ENCODE measurements around the gene TMEM145. TPM values are rescaled to one million over a fixed set of nuclear protein-coding genes. Genes with fewer than 3 reads are reported as not detected.

The TMEM145 gene
- total RNA-seq, 1 experiment from 2014 or later = 1.5 TPM

DNA sequence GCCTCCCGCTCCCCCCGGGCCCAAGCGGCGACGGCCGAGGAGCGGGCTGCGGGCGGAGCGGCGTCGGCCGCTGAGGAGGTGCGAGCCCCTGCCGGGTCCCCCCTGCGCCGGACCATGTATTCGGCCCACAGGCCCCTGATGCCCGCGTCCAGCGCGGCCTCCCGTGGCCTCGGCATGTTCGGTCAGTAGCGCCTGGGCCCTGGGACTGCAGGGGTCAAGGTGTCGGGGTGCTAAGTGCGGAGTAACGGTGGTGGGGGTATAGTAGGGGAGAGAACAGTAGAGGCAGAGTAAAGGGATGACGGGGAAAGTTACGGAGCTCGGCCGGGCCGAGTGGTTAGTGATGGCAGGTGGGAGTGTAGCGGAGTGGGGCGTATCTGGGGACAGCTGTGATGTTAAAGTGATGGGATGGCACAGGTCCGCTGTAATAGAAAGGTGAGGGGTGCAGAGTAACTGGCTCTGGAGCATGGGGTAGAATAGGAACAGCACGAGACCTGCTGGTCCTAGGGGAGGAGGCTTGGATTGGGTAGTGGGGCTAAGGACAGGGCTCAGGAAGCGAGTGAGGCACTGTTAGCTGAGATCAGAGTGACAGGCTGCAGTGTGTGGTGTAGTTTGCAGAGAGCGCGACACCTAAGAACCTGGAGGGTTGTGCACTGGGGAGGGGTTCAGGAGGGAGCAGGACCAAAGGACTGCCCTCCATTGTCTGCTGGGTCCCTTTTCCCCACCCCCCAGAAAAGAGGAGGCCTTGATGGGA, 28.3 kb upstream of the TMEM145 start:
- H3K4me1 Mint-ChIP-seq (ENCODE audit: low read depth, unreplicated experiment) = peaks cover 12% of the 10 kb centered on the region
- CTCF ChIA-PET = interaction anchor here (1.2 kb wide), 1 partner anchor 38 kb away, joined by 4 read pairs; no protein-coding TSS in a partner anchor
- H3K27me3 Mint-ChIP-seq (ENCODE audit: unreplicated experiment) = no peaks in the 10 kb centered on the region
- H3K27ac Mint-ChIP-seq (ENCODE audit: unreplicated experiment) = peak overlapping the region; percentile 10
- TF ChIP-seq CTCF (IDR thresholded peaks at IDR 0.05; ENCODE audit: unreplicated experiment) = no peak
- H3K36me3 Mint-ChIP-seq (ENCODE audit: insufficient read depth, unreplicated experiment) = peaks cover 54% of the 10 kb centered on the region
- intact Hi-C loops (cut with micrococcal nuclease; ENCODE audit: unreplicated experiment) = loop anchor here (10.0 kb wide), 1 partner anchor 160 kb away; no protein-coding TSS in a partner anchor
- DNase-seq = no peak
- no TSS peak for BruUV-seq (replicated peaks)
- H3K4me3 Mint-ChIP-seq (ENCODE audit: low read depth, unreplicated experiment) = peak overlapping the region; percentile 69
- H3K9me3 Mint-ChIP-seq (ENCODE audit: low read depth, unreplicated experiment) = no peaks in the 10 kb centered on the region

DNA sequence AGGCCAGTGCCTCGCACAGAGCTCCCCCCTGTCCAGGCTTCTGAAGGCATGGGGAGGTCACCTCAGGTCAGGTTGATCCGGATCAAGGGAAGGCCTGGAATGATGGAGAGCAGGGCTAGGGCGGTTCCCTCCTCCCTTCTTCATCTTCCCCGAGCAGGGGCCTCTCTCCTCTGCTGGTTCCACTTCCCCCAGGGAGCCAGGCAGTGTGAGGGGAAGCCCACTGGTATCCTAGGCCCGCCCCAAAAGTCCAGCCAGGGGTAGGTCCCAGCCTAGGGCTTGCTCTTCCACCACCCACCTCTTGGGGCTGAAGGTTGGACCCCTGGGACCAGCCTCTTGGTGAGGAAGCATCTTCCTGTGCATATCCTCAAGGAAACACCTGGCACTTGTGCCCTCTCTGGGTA, 27.6 kb upstream of the TMEM145 start:
- no peaks in the 10 kb centered on the region for H3K27me3 Mint-ChIP-seq (ENCODE audit: unreplicated experiment)
- H3K4me1 Mint-ChIP-seq (ENCODE audit: low read depth, unreplicated experiment) = peaks cover 10% of the 10 kb centered on the region
- BruUV-seq (replicated peaks) = no TSS peak
- intact Hi-C loops (cut with micrococcal nuclease; ENCODE audit: unreplicated experiment) = loop anchor here (10.0 kb wide), 1 partner anchor 161 kb away; no protein-coding TSS in a partner anchor
- H3K4me3 Mint-ChIP-seq (ENCODE audit: low read depth, unreplicated experiment) = peak overlapping the region; percentile 69
- TF ChIP-seq CTCF (IDR thresholded peaks at IDR 0.05; ENCODE audit: unreplicated experiment) = no peak
- CTCF ChIA-PET = interaction anchor here (1.2 kb wide), 1 partner anchor 39 kb away, joined by 4 read pairs; no protein-coding TSS in a partner anchor
- H3K27ac Mint-ChIP-seq (ENCODE audit: unreplicated experiment) = no peak overlapping the region
- no peaks in the 10 kb centered on the region for H3K9me3 Mint-ChIP-seq (ENCODE audit: low read depth, unreplicated experiment)
- H3K36me3 Mint-ChIP-seq (ENCODE audit: insufficient read depth, unreplicated experiment) = peaks cover 53% of the 10 kb centered on the region
- DNase-seq = no peak

GRCh38 chr19:42285988-42286348, 27.1 kb upstream of the TMEM145 start:
- BruUV-seq (replicated peaks) = no TSS peak
- no peak overlapping the region for H3K27ac Mint-ChIP-seq (ENCODE audit: unreplicated experiment)
- H3K27me3 Mint-ChIP-seq (ENCODE audit: unreplicated experiment) = no peaks in the 10 kb centered on the region
- H3K4me3 Mint-ChIP-seq (ENCODE audit: low read depth, unreplicated experiment) = no peak overlapping the region
- CTCF ChIA-PET = no interaction called here
- H3K9me3 Mint-ChIP-seq (ENCODE audit: low read depth, unreplicated experiment) = no peaks in the 10 kb centered on the region
- intact Hi-C loops (cut with micrococcal nuclease; ENCODE audit: unreplicated experiment) = loop anchor here (10.0 kb wide), 1 partner anchor 161 kb away; no protein-coding TSS in a partner anchor
- no peak for TF ChIP-seq CTCF (IDR thresholded peaks at IDR 0.05; ENCODE audit: unreplicated experiment)
- DNase-seq = no peak
- H3K4me1 Mint-ChIP-seq (ENCODE audit: low read depth, unreplicated experiment) = peaks cover 10% of the 10 kb centered on the region
- H3K36me3 Mint-ChIP-seq (ENCODE audit: insufficient read depth, unreplicated experiment) = peaks cover 53% of the 10 kb centered on the region

GRCh38 chr19:42286349-42287016, 26.6 kb upstream of the TMEM145 start:
- intact Hi-C loops (cut with micrococcal nuclease; ENCODE audit: unreplicated experiment) = loop anchor here (10.0 kb wide), 1 partner anchor 162 kb away; no protein-coding TSS in a partner anchor

More at GRCh38 chr19:42286349-42287016, 26.6 kb upstream of the TMEM145 start:
- Mint-ChIP-seq H3K4me3 (ENCODE audit: low read depth, unreplicated experiment) (no peak overlapping the region), H3K36me3 (ENCODE audit: insufficient read depth, unreplicated experiment) (peaks cover 49% of the 10 kb centered on the region), H3K27ac (ENCODE audit: unreplicated experiment) (no peak overlapping the region), H3K27me3 (ENCODE audit: unreplicated experiment) (no peaks in the 10 kb centered on the region), H3K4me1 (ENCODE audit: low read depth, unreplicated experiment) (peaks cover 14% of the 10 kb centered on the region), H3K9me3 (ENCODE audit: low read depth, unreplicated experiment) (no peaks in the 10 kb centered on the region)
- CTCF ChIA-PET = no interaction called here
- TF ChIP-seq CTCF (IDR thresholded peaks at IDR 0.05; ENCODE audit: unreplicated experiment) = no peak
- DNase-seq = no peak
- no TSS peak for BruUV-seq (replicated peaks)

Measured in Calu3 (cell line).